Measurements from ENCODE around the gene DSC2. TPM values are rescaled to one million over a fixed set of nuclear protein-coding genes. Genes with fewer than 3 reads are reported as not detected.
"Not testable (repeated sequence)": the region's sequence is repeated elsewhere in the genome, so short reads cannot be mapped to it uniquely, and the experiment has no call there.

The DSC2 gene
- total RNA-seq, 1 donor from 2014 or later = 16.0 TPM

GRCh38 chr18:31030574-31031278 lies 71.5 kb downstream of the DSC2 start:
- no peak for DNase-seq (ENCODE audit: low spot score)
- Histone ChIP-seq H3K9ac (no peak overlapping the region), H3K9me3 (ENCODE audit: low read depth) (peaks cover 4% of the 10 kb centered on the region), H3F3A (ENCODE audit: low read depth) (no peaks in the 10 kb centered on the region), H3K79me2 (ENCODE audit: low read depth) (no peaks in the 10 kb centered on the region), H4K20me1 (ENCODE audit: low read depth) (no peaks in the 10 kb centered on the region), H3K27ac (no peak overlapping the region), H3K4me2 (no peak overlapping the region), H3K4me3 (no peak overlapping the region), H3K4me1 (no peaks in the 10 kb centered on the region), H3K36me3 (no peaks in the 10 kb centered on the region), H3K27me3 (no peaks in the 10 kb centered on the region), H2AFZ (replicated peaks) (no peak overlapping the region)
- Mint-ChIP-seq H3K4me3 (no peak overlapping the region), H3K9me3 (peaks cover 4% of the 10 kb centered on the region), H3K36me3 (no peaks in the 10 kb centered on the region), H3K27ac (no peak overlapping the region), H3K27me3 (ENCODE audit: insufficient read depth, low read depth) (no peaks in the 10 kb centered on the region), H3K4me1 (no peaks in the 10 kb centered on the region)
- no peak for TF ChIP-seq CTCF (IDR thresholded peaks at IDR 0.05)
- no peak for TF ChIP-seq EZH2phosphoT487 (IDR thresholded peaks at IDR 0.05)
- TF ChIP-seq EZH2 (IDR thresholded peaks at IDR 0.05) = no peak

DNA sequence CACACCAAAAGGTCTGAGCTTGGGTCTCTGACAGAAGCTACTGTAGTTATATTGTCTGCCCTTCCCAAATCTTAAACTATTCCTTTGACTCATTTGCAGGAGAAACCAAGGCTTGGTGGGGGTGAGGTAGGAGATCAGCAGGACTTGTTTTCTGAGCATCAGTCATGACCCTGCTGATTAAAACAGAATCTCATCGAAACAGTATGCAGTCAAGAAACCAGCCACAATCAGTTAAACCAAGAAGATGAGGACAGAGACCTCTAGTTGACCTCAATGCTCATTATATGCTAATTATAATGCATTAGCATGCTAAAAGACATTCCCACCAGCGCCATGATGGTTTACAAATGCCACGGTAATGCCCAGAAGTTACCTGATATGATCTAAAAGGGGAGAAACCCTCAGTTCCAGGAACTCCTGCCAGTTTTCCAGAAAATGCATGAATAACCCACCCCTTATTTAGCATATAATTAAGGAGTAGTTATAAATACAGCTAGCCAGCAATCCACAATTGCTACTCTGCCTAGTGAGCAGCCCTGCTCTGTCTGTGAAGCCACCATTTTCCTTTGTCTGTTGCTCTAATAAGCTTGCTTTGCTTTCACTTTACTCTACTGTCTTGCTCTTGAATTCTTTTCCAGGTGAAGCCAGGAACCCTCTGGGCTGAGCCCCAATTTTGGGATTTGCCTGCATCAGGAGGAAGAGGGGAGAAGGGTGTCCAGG lies 86.3 kb downstream of the DSC2 start:
- H3K79me2 ChIP-seq (ENCODE audit: low read depth) = no peaks in the 10 kb centered on the region
- no peaks in the 10 kb centered on the region for H3K36me3 Mint-ChIP-seq
- no peaks in the 10 kb centered on the region for H4K20me1 ChIP-seq (ENCODE audit: low read depth)
- no peaks in the 10 kb centered on the region for H3K9me3 ChIP-seq (ENCODE audit: low read depth)
- no peak overlapping the region for H2AFZ ChIP-seq (replicated peaks)
- no peak for DNase-seq (ENCODE audit: low spot score)
- H3K4me3 Mint-ChIP-seq = no peak overlapping the region
- H3K4me1 ChIP-seq = no peaks in the 10 kb centered on the region
- H3K9ac ChIP-seq = no peak overlapping the region
- peaks cover 4% of the 10 kb centered on the region for H3K27me3 Mint-ChIP-seq (ENCODE audit: insufficient read depth, low read depth)
- no peaks in the 10 kb centered on the region for H3K9me3 Mint-ChIP-seq
- H3K27me3 ChIP-seq = no peaks in the 10 kb centered on the region
- H3K4me1 Mint-ChIP-seq = no peaks in the 10 kb centered on the region
- no peaks in the 10 kb centered on the region for H3K36me3 ChIP-seq
- no peak overlapping the region for H3K27ac Mint-ChIP-seq
- TF ChIP-seq CTCF (IDR thresholded peaks at IDR 0.05) (no peak), EZH2phosphoT487 (IDR thresholded peaks at IDR 0.05) (no peak), EZH2 (IDR thresholded peaks at IDR 0.05) (no peak)
- no peaks in the 10 kb centered on the region for H3F3A ChIP-seq (ENCODE audit: low read depth)
- H3K4me2 ChIP-seq = no peak overlapping the region
- no peak overlapping the region for H3K27ac ChIP-seq
- no peak overlapping the region for H3K4me3 ChIP-seq

GRCh38 chr18:31011455-31011854 lies 90.8 kb downstream of the DSC2 start:
- not testable (repeated sequence) for H4K20me1 ChIP-seq (ENCODE audit: low read depth); H3F3A ChIP-seq (ENCODE audit: low read depth); H3K36me3 Mint-ChIP-seq

DNA sequence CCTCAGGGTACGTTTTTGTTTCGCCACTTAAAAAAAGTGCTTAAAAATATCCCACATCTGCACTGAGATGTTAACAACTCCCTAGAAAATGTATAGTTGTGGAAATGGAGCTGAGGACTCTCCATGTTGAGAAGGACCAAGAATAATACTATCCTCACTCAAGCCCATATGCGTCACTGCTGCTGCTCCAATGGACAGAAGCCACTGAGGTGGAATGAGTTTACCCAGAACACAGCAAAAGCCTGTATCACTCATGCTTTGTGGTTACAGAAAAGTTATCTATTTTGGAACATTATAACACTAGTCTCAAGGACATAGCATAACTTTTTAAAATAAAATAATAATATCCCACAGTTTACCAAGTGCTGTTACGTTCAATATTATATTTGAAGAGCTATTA lies 91.6 kb downstream of the DSC2 start:
- Histone ChIP-seq H3K4me2 (no peak overlapping the region), H3K4me3 (no peak overlapping the region), H3K27ac (no peak overlapping the region), H3K36me3 (no peaks in the 10 kb centered on the region), H3K9me3 (ENCODE audit: low read depth) (no peaks in the 10 kb centered on the region), H3K4me1 (no peaks in the 10 kb centered on the region), H3K79me2 (ENCODE audit: low read depth) (no peaks in the 10 kb centered on the region), H3K9ac (no peak overlapping the region), H3F3A (ENCODE audit: low read depth) (no peaks in the 10 kb centered on the region), H2AFZ (replicated peaks) (no peak overlapping the region), H3K27me3 (no peaks in the 10 kb centered on the region), H4K20me1 (ENCODE audit: low read depth) (no peaks in the 10 kb centered on the region)
- H3K27me3 Mint-ChIP-seq (ENCODE audit: insufficient read depth, low read depth) = peaks cover 2% of the 10 kb centered on the region
- no peak for TF ChIP-seq CTCF (IDR thresholded peaks at IDR 0.05)
- no peak for TF ChIP-seq EZH2phosphoT487 (IDR thresholded peaks at IDR 0.05)
- no peak for TF ChIP-seq EZH2 (IDR thresholded peaks at IDR 0.05)
- H3K36me3 Mint-ChIP-seq = no peaks in the 10 kb centered on the region
- H3K4me3 Mint-ChIP-seq = no peak overlapping the region
- no peak for DNase-seq (ENCODE audit: low spot score)
- no peak overlapping the region for H3K27ac Mint-ChIP-seq
- H3K9me3 Mint-ChIP-seq = no peaks in the 10 kb centered on the region
- H3K4me1 Mint-ChIP-seq = no peaks in the 10 kb centered on the region

More at GRCh38 chr18:31011455-31011854, 90.8 kb downstream of the DSC2 start:
- not testable (repeated sequence) for H3K27me3 ChIP-seq; DNase-seq (ENCODE audit: low spot score); H3K4me1 ChIP-seq; H3K9ac ChIP-seq; H3K4me3 ChIP-seq; H3K27ac ChIP-seq; H3K27me3 Mint-ChIP-seq (ENCODE audit: insufficient read depth, low read depth); H3K9me3 ChIP-seq (ENCODE audit: low read depth); H3K9me3 Mint-ChIP-seq; H2AFZ ChIP-seq (replicated peaks); H3K79me2 ChIP-seq (ENCODE audit: low read depth); H3K4me3 Mint-ChIP-seq; H3K4me1 Mint-ChIP-seq; H3K27ac Mint-ChIP-seq; H3K36me3 ChIP-seq; H3K4me2 ChIP-seq
